H9 (cell line): ENCODE data around the gene ZNF521. TPM values are rescaled to one million over a fixed set of nuclear protein-coding genes. Genes with fewer than 3 reads are reported as not detected.
A peak's percentile ranks its signal among the peaks of the same experiment; 100 is the strongest.

Source experiments
- DNase-seq: peaks from one replicate; pipeline ENCODE4 v3.0.0-alpha.2; 2017
- H2AFZ ChIP-seq: one replicate; pipeline ENCODE4 v1.6.1; 2013; ENCODE audit warnings: mild to moderate bottlenecking, low read length, control low read depth, moderate library complexity
- H2AK5ac ChIP-seq: 2 replicates; pipeline ENCODE4 v1.6.1; 2013; ENCODE audit warnings: low read length, control low read depth, mixed read lengths; ENCODE audit not compliant: insufficient read length
- H2BK120ac ChIP-seq: one replicate; pipeline ENCODE4 v1.6.1; 2013; ENCODE audit warnings: low read depth, mild to moderate bottlenecking, low read length, control low read depth, inconsistent platforms; ENCODE audit not compliant: poor library complexity, severe bottlenecking
- H2BK12ac ChIP-seq: 2 replicates; pipeline ENCODE4 v1.6.1; 2013; ENCODE audit warnings: low read length, control low read depth, mixed read lengths, low read depth; ENCODE audit not compliant: insufficient read length
- H2BK15ac ChIP-seq: 2 replicates; pipeline ENCODE4 v1.6.1; 2013; ENCODE audit warnings: low read depth, low read length, control low read depth
- H2BK20ac ChIP-seq: one replicate; pipeline ENCODE4 v1.6.1; 2013; ENCODE audit warnings: low read depth, mild to moderate bottlenecking, low read length, control low read depth, inconsistent platforms; ENCODE audit not compliant: poor library complexity, severe bottlenecking
- H2BK5ac ChIP-seq: 2 replicates; pipeline ENCODE4 v1.6.1; 2013; ENCODE audit warnings: low read length, control low read depth, mixed read lengths; ENCODE audit not compliant: insufficient read length
- H3K14ac ChIP-seq: 2 replicates; pipeline ENCODE4 v1.6.1; 2013; ENCODE audit warnings: low read length, control low read depth; ENCODE audit not compliant: insufficient read depth
- H3K18ac ChIP-seq: 2 replicates; pipeline ENCODE4 v1.6.1; 2013; ENCODE audit warnings: low read depth, mild to moderate bottlenecking, mixed read lengths, low read length, control low read depth; ENCODE audit not compliant: insufficient read length
- H3K23ac ChIP-seq: 2 replicates; pipeline ENCODE4 v1.6.1; 2013; ENCODE audit warnings: low read length, control low read depth, mixed read lengths, low read depth; ENCODE audit not compliant: insufficient read length
- H3K23me2 ChIP-seq: 2 replicates; pipeline ENCODE4 v1.6.1; 2013; ENCODE audit warnings: low read depth, mild to moderate bottlenecking, mixed read lengths, low read length, control low read depth; ENCODE audit not compliant: insufficient read length, poor library complexity, severe bottlenecking
- H3K27ac ChIP-seq: 2 replicates; pipeline ENCODE4 v1.5.1; 2013; ENCODE audit warnings: low read length, control low read depth, mixed read lengths, low read depth; ENCODE audit not compliant: insufficient read length
- H3K27me3 ChIP-seq: 2 replicates; pipeline ENCODE4 v1.6.1; 2013; ENCODE audit warnings: low read length, control low read depth, inconsistent platforms; ENCODE audit not compliant: insufficient read depth
- H3K4ac ChIP-seq: 2 replicates; pipeline ENCODE4 v1.6.1; 2013; ENCODE audit warnings: low read depth, mild to moderate bottlenecking, control low read depth, inconsistent platforms, low read length, moderate library complexity
- H3K4me1 ChIP-seq: 2 replicates; pipeline ENCODE4 v1.6.1; 2013; ENCODE audit warnings: low read length, control low read depth, inconsistent platforms; ENCODE audit not compliant: insufficient read depth
- H3K4me2 ChIP-seq: 2 replicates; pipeline ENCODE4 v1.6.1; 2013; ENCODE audit warnings: low read length, control low read depth, mixed read lengths; ENCODE audit not compliant: insufficient read length, insufficient read depth
- H3K56ac ChIP-seq: 2 replicates; pipeline ENCODE4 v1.6.1; 2013; ENCODE audit warnings: low read depth, mild to moderate bottlenecking, mixed read lengths, low read length, control low read depth; ENCODE audit not compliant: insufficient read length
- H3K79me1 ChIP-seq: 2 replicates; pipeline ENCODE4 v1.6.1; 2013; ENCODE audit warnings: low read depth, mild to moderate bottlenecking, moderate library complexity, low read length, control low read depth, inconsistent platforms; ENCODE audit not compliant: insufficient read depth, poor library complexity, severe bottlenecking
- H3K79me2 ChIP-seq: 2 replicates; pipeline ENCODE4 v1.6.1; 2013; ENCODE audit warnings: low read length, control low read depth, inconsistent platforms; ENCODE audit not compliant: insufficient read depth
- H3K9ac ChIP-seq: 2 replicates; pipeline ENCODE4 v1.6.1; 2013; ENCODE audit warnings: low read length, control low read depth, mixed read lengths; ENCODE audit not compliant: insufficient read length; ENCODE audit errors: extremely low read depth
- H3K9me3 ChIP-seq: one replicate; pipeline ENCODE4 v1.6.1; 2013; ENCODE audit warnings: low read depth, low read length, inconsistent platforms; ENCODE audit not compliant: control insufficient read depth
- H3T11ph ChIP-seq: one replicate; pipeline ENCODE4 v1.6.1; 2013; ENCODE audit warnings: mild to moderate bottlenecking, low read length, control low read depth, inconsistent platforms
- H4K20me1 ChIP-seq: one replicate; pipeline ENCODE4 v1.6.1; 2013; ENCODE audit not compliant: control insufficient read depth, insufficient read length, insufficient read depth
- H4K5ac ChIP-seq: 2 replicates; pipeline ENCODE4 v1.6.1; 2013; ENCODE audit warnings: low read depth, mild to moderate bottlenecking, mixed read lengths, low read length, control low read depth; ENCODE audit not compliant: insufficient read length
- H4K8ac ChIP-seq: replicated peaks from 2 replicates; pipeline ENCODE4 v1.6.1; 2013; ENCODE audit warnings: low read length, control low read depth, mixed read lengths, low read depth; ENCODE audit not compliant: insufficient read length
- H4K91ac ChIP-seq: 2 replicates; pipeline ENCODE4 v1.6.1; 2013; ENCODE audit warnings: low read depth, mild to moderate bottlenecking, moderate library complexity, mixed read lengths, low read length, control low read depth; ENCODE audit not compliant: insufficient read length
- H3K27ac Mint-ChIP-seq, 3 experiments: 2 replicates in 2 of 3; 3 replicates in 1 of 3; pipeline ENCODE4 v1.8.0; 2020 to 2021; ENCODE audit warnings: mixed read lengths in 3 of 3, mild to moderate bottlenecking in 1 of 3, moderate library complexity in 1 of 3
- H3K27me3 Mint-ChIP-seq: 2 replicates; pipeline ENCODE4 v1.8.0; 2021; ENCODE audit warnings: low read depth, mild to moderate bottlenecking, moderate library complexity, mixed read lengths
- H3K36me3 Mint-ChIP-seq, 3 experiments: 2 replicates in 2 of 3; 3 replicates in 1 of 3; pipeline ENCODE4 v1.8.0; 2020 to 2021; ENCODE audit warnings: low read depth in 3 of 3, mixed read lengths in 3 of 3; ENCODE audit not compliant: insufficient read depth in 1 of 3
- H3K4me1 Mint-ChIP-seq, 2 experiments: 2 replicates each; pipeline ENCODE4 v1.8.0; 2020; ENCODE audit warnings: mixed read lengths in 2 of 2
- H3K4me3 Mint-ChIP-seq, 2 experiments: 2 replicates in 1 of 2; 3 replicates in 1 of 2; pipeline ENCODE4 v1.8.0; 2020 to 2021; ENCODE audit warnings: mild to moderate bottlenecking in 2 of 2, mixed read lengths in 2 of 2, moderate library complexity in 1 of 2
- H3K9me3 Mint-ChIP-seq, 2 experiments: 2 replicates in 1 of 2; 3 replicates in 1 of 2; pipeline ENCODE4 v1.8.0; 2020; ENCODE audit warnings: mild to moderate bottlenecking in 2 of 2, mixed read lengths in 2 of 2, moderate library complexity in 1 of 2
- WGBS: extraction: QIAGEN DNeasy Blood & Tissue Kit; methylation state at CpG from one replicate; pipeline ENCODE4 v1.1.7; 2013; ENCODE audit warnings: missing lambda C conversion rate, low lambda C conversion rate, mixed read lengths; ENCODE audit not compliant: insufficient read length; ENCODE audit errors: extremely low coverage; 5-methylcytosine and 5-hydroxymethylcytosine counted together
- total RNA-seq: library from RNA; stranded (reverse); gene quantifications from 2 replicates; pipeline ENCODE4 v1.2.1, GENCODE V29; 2021
- TF ChIP-seq, protein P1 (sequence below): fragments of 200-600 bp; sonication (generic); conservative IDR thresholded peaks from 3 replicates; pipeline ENCODE4 v1.8.0; 2021; ENCODE audit warnings: antibody characterized with exemption, mild to moderate bottlenecking

Gene ZNF521
- total RNA-seq, 1 experiment from 2014 or later = 3.3 TPM

GRCh38 chr18:25231327-25231691 is 120.7 kb downstream of the ZNF521 start:
- no peak overlapping the region for H3K4ac ChIP-seq
- H3K27me3 ChIP-seq = no peaks in the 10 kb centered on the region
- no peaks in the 10 kb centered on the region for H3K79me2 ChIP-seq
- H3K23me2 ChIP-seq = no peaks in the 10 kb centered on the region
- no peak overlapping the region for H4K8ac ChIP-seq
- H3K4me1 Mint-ChIP-seq = peaks cover 7 to 19% of the 10 kb centered on the region in 2 experiments
- no peak overlapping the region for H2BK15ac ChIP-seq
- no CpG with 5 or more reads among the region's 5 CpGs for WGBS
- no peak overlapping the region for H2AK5ac ChIP-seq
- no peak overlapping the region for H3K56ac ChIP-seq
- H3K4me2 ChIP-seq = no peak overlapping the region
- H3K9ac ChIP-seq = no peak overlapping the region
- H4K5ac ChIP-seq = no peak overlapping the region
- no peak overlapping the region for H3K14ac ChIP-seq
- H2BK120ac ChIP-seq = no peak overlapping the region
- H3K9me3 Mint-ChIP-seq = no peaks in the 10 kb centered on the region
- H3K9me3 ChIP-seq = no peaks in the 10 kb centered on the region
- H4K20me1 ChIP-seq = no peaks in the 10 kb centered on the region
- H3K4me1 ChIP-seq = no peaks in the 10 kb centered on the region
- no peak for DNase-seq
- peak overlapping the region in 2 of 3 experiments; percentile 55 to 86; a peak in 3 of 7 replicates for H3K27ac Mint-ChIP-seq
- H3T11ph ChIP-seq = no peak overlapping the region
- H2BK12ac ChIP-seq = no peak overlapping the region
- H3K18ac ChIP-seq = no peak overlapping the region
- no peak overlapping the region for H2BK20ac ChIP-seq
- TF ChIP-seq, protein P1, sequence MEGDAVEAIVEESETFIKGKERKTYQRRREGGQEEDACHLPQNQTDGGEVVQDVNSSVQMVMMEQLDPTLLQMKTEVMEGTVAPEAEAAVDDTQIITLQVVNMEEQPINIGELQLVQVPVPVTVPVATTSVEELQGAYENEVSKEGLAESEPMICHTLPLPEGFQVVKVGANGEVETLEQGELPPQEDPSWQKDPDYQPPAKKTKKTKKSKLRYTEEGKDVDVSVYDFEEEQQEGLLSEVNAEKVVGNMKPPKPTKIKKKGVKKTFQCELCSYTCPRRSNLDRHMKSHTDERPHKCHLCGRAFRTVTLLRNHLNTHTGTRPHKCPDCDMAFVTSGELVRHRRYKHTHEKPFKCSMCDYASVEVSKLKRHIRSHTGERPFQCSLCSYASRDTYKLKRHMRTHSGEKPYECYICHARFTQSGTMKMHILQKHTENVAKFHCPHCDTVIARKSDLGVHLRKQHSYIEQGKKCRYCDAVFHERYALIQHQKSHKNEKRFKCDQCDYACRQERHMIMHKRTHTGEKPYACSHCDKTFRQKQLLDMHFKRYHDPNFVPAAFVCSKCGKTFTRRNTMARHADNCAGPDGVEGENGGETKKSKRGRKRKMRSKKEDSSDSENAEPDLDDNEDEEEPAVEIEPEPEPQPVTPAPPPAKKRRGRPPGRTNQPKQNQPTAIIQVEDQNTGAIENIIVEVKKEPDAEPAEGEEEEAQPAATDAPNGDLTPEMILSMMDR = no peak
- H3K36me3 Mint-ChIP-seq = peaks cover 0 to 13% (median 7%) of the 10 kb centered on the region in 3 experiments; a peak in 4 of 7 replicates
- H3K4me3 Mint-ChIP-seq = no peak overlapping the region
- no peak overlapping the region for H3K27ac ChIP-seq
- H3K79me1 ChIP-seq = no peaks in the 10 kb centered on the region
- no peak overlapping the region for H3K23ac ChIP-seq
- H2BK5ac ChIP-seq = no peak overlapping the region
- no peak overlapping the region for H2AFZ ChIP-seq
- H3K27me3 Mint-ChIP-seq = no peaks in the 10 kb centered on the region
- no peak overlapping the region for H4K91ac ChIP-seq
